Endometrium (tissue), 2 donors: ENCODE data around the gene CMTM7.

Experiments
- FAIRE-seq: peaks from 2 replicates; lab custom pipeline; 2012; peaks lifted over from hg19 to GRCh38; lab: Jason Lieb, UNC
- donor health status: control.
- donor health status: control.

CMTM7 gene

DNA sequence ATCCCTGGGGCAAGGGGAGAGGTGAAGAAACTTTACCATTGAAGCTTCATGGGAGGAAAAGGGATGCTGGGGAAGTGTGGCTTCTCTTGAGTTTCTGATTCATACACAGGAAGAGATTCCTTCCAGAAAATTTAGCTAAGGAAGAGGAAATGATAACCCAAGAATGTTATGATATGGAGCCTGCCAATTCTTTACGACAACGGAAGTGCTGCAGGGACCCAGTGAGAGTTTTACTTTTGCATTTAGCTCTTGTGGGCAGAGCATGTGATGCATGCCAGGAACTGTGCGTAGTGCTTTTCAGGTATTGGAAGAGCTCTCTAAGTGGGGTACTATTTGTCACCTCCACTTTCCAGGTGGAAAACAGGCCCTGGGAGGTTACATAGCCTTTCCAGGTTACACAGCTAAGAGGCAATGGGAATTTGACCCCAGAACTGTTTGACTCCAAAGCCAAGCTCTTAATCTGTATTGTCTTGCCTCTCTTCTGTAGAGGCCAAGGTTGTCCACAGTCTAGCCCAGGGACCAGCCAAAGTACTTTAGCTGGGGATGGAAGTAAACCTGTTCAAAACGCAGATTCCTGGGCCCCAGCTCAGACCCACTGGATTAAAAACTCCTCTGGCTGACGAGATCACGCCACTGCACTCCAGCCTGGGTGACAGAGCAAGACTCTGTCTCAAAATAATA lies 23.0 kb downstream of the CMTM7 start:
- no peak for FAIRE-seq

DNA sequence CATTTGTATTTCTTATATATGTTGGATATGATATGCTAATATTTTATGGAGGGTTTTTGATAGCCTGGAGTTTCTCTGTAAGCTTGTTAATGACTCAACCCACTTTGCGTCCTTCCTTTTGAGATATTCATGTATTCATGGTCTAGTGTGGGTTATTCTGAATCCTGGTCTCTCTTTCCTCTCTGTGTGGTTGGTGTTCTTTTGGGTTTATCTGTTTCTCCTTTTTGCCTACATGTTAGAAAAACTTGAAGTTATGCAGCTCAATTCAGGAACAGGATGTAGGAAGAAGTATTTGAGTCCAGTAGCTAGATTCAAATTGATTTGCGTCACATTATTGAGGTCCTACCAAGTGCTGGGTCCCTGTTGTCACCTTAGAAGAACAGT lies 28.1 kb downstream of the CMTM7 start:
- FAIRE-seq, result no peak

DNA sequence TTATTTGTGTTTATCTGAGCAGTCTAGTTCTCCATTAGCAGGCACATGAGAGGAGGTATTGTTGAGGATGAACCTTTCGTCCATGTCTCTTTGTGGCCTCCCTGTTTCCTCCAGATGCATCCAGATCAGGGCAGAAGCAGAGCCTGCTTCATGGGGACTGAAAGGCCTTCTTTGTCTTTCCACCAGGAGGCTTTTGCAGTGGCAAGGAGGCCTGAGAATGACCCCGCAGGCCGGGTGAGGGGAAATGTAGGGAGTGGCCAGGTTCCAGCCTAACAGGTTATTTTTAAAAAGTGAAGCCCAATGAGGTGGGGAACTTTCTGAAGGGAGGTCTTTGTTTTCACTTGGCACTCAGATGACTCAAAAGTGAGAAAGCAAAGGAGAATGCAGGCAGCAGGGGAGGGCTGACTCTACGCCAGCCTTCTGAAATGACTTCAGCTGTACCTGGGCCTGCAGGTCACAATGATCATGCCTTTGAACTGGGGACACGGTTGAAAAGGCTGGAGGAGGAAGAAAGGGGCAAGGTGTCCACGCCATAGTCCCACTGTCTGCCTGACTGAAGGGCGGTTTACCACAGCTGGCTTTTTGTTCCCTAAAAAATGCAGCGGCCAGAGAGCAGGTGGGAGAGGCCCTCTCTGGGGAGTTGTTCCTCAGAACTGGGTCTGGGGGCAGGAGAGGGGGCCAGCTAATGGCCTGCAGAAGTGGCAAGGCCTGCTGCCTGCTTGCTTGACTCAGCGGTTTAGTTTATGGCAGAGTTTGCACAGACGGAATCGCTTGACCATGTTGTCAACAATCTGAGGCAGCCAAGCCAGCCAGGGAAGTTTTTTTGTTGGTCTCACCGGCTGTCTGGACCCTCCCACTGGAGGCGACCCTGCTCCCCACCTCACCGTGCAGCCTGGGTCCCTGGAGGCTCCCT lies 28.7 kb downstream of the CMTM7 start:
- FAIRE-seq, result no peak

DNA sequence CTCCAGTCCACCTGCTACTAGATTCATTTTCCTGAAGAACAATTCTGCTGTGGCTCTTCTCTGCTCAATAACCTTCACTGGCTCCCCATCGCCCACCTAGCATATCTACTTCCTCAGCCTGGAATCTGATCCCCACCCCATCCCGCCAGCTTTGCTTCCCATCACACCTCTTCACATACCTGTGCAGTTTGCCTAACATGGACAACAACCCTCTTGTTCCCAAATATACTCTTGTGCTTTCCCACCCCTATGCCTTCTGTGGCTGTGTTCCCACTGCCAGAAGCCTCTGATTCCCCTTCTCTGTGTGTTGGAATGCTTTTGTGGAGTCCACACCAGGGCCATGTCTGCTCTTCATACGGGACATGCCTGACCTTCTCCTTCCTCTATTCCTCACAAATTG lies 29.5 kb downstream of the CMTM7 start:
- FAIRE-seq, result no peak

DNA sequence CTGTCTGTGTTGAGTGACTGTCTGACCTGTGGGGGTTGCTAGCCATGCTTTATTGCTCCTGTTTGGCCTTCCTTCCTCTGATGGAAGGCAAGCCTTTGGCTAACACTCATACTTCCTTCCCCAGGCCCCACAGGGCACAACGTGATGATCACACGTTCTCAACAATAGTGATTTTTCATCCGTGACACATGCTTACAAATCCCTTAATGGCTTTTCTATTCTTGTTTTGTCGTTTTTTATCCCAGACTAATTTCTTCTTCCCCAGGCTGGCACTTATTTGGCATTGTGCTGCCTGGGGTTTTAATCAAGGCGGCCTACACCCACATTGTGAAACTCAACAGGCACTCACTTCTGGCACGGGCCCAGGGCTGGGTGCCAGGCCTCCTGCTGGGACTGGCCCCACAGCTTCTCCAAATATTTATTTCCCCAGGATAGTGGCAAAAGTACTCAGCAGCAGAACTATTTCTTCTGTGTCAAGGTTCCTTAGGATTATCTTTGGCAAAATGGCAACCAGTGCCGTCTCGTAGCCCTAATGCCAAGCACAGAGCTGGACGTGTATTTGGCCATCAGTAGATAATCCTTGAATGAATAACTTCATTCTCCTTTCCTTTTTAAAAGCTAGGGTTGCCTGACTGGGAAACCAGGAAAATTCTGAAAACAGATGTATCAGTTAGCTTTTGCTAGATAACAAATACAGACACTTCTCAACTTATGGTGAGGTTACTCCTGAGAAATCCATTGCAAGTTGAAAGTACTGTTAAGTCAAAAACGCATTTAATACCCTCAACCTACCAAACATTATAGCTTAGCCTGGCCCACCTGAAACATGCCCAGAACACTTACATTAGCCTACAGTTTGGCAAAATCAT lies 30.6 kb downstream of the CMTM7 start:
- peak; percentile 23 for FAIRE-seq

DNA sequence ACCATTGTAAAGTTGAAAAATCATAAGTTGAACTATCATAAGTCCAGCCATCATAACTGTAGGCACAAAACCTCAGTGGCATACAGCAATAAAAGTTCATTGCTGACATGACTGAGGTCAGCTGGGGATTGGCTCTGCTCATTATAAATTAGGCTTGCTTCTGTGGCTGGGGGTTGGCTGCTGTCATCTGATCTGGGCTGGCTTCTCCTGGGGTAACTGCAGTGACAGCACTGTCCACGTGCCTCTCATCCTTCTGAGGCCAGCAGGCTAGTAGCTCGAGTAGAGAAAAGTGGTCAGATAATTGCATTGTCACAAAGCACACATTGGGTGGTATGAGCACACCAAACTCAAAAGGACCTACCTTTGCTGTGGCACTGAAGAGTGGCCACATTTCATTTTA lies 31.3 kb downstream of the CMTM7 start:
- no peak for FAIRE-seq

DNA sequence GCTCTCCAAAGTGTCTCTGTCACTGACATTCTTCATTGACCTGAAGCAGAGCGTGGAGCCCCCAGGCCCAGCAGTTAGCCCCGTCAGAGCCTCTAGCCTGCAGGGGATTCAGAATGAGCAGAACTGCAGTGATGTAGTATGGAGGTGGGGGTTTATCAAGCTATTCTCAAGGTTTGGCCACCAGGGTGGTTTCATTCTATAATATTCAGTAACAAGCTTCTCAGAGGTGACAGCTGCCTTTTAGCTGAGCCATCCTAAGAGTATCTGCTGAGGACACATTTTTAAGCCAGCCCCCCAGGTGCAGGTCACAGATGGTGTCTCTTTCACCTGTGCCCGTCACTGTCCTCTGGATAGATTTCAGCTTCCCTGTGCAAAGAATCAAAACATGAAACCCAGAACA lies 31.9 kb downstream of the CMTM7 start:
- FAIRE-seq, result no peak

DNA sequence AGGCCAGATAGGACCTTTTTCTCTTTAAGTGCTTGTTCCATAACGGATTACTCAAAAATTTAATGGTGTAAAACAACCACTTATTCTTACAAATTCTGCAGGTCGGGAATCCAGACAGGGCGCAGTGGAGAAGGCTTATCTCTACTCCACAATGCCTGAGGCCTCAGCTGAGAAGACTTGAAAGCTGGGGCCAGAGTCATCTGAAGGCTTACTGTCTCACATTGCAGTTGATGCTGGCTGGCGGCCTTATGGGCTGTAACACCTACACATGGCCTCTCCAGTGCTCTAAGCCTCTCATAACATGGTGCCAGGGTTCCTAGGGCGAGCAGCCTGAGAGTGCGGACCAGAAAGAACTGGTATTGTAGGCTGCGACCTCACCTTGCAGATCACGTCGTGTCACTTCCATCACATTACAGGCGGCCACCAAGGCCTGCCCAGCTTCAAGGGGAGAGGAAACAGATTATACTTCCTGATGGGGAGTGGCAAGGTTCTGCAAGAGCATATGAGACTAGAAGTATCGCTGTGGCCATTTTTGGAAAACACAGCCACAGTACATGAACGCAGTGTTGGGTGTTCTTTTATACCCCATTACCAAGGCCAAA lies 32.4 kb downstream of the CMTM7 start:
- FAIRE-seq, result no peak

DNA sequence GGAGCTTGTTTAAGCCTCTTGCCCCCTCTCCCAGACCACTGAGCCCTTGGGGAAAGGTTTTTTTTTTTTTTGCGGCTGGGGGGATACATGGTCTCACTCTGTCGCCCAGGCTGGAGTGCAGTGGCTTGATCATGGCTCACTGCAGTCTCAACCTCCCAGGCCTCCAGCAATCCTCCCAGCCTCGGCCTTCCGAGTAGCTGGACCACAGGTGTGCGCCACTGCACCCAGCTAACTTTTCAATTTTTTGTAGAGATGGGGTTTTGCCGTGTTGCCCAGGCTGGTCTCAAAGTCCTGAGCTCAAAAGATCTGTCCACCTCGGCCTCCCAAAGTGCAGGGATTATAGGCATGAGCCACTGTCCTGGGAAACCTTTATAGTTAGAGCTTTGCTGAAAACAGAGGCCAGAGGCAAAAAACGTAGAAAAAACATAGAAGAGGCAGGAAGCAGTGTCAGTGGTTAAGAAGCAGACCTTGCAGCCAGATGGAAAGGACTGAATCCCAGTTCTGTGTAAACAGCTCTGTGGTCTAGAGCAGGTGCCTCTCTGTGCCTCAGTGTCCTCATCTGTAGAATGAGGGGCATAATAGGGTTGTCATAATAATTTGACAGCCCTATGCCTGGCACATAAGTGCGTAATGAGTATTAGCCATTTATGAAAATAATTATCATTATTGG lies 33.1 kb downstream of the CMTM7 start:
- FAIRE-seq, result no peak

DNA sequence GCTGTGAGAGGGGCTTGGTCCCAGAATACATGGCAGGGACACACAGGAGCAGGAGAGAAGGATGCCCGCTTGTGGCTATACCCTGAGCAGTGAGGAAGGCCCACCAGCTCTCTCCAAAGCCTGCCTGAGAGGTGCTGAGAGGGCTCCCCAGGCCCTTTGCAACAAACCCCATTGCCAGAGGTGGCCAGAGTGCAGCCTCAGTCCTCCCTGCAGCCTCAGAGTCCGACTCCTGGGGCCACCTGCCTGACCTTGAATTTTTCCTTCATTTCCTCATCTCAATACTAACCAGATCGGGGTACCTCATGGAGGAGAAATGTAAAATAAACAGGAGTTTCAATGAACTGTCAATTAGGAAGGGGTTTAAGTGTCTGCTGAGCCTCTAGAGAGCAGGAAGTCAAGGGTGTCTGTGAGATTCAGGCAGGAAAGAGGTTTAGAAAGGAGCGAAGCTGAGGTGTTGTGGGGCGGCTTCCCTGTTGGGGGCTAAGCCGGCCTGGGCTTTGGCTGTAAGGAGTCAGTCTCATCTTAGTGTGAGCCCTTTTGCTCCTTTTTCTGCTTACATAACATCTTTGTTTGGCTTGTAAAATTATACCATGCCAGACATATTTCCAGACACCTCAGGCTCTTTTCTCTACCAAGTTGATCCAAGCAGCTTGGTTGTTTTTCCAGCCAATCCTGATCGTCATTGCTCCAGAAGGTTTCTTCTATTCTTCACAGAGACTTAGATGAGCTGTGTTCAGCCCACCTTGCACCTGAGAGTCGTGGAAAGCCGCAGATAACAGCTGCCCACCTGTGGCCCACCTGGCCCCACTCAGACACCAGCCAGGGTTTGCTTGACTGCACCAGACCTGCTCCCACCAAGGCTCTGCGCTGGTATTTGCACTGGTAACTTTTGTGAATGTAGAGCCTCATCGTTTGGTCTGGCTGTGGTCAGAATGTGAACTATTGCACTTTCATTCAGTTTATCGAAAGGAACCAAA lies 36.7 kb downstream of the CMTM7 start:
- FAIRE-seq, result no peak

DNA sequence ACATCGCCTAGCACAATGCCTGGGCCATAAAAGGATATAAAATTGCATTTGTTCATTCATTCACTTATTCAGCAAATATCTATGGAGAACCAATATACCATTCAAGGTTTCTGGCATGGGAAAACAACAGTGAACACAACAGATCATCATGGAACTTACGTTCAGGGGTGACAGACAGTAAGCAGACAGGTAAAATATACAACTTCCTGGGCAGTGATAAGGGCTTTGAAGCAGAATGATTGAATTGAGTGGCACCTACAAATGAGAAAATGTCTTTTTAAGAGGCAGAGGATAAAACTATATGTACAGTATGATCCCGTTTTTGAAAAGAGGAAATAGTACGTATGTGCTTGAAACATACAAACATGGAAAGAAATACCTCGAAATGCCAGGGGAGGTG lies 39.2 kb downstream of the CMTM7 start:
- no peak for FAIRE-seq

DNA sequence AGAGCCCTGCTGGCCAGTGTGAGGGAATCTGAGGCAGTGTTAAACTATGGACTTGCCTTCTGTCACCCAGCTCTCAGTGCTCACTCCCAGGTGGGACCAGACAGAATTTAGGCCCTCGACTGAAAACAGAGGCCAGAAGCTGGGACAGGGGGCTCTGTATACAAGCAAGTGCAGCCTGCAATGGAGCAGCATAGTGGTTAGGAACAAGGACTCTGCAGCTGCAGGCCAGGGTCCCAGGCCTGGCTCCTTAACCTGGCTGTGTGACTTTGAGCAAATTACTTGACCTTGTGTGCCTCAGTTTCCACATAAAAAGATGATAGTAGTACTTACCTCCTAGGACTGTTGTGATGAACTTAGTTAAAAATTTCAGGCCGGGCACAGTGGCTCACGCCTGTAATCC lies 39.8 kb downstream of the CMTM7 start:
- no peak for FAIRE-seq

DNA sequence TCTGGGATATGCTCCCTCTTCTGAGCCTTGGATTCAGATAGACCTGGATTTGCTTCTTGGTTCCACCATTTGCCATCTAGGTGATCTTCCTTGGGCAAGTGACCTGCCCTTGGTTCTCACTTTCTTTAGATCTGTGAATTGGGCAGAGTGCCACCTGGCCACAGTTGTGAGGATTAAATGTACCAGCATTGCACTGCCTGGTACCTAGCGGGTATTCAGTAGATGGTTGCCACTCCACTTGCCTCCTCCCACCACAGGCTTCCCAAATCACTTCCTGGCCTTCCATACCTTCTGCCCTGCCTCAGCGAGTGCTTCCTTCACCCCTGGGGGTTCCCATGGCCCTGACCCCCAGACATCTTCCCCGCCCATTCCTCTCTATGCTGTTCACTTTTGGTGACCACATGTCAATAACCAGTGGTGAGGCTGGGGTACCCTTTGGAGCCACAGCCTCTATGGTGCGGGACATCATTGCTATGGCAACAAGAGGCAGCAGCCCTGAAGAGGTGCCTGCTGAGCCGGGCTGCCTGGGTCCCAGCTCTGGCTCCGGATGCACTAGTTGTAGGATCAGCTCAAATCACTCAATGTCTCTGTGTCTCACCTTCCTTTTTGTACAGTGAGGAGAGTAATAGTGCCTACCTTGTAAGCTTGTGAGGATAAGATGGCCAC lies 40.5 kb downstream of the CMTM7 start:
- FAIRE-seq, result no peak

DNA sequence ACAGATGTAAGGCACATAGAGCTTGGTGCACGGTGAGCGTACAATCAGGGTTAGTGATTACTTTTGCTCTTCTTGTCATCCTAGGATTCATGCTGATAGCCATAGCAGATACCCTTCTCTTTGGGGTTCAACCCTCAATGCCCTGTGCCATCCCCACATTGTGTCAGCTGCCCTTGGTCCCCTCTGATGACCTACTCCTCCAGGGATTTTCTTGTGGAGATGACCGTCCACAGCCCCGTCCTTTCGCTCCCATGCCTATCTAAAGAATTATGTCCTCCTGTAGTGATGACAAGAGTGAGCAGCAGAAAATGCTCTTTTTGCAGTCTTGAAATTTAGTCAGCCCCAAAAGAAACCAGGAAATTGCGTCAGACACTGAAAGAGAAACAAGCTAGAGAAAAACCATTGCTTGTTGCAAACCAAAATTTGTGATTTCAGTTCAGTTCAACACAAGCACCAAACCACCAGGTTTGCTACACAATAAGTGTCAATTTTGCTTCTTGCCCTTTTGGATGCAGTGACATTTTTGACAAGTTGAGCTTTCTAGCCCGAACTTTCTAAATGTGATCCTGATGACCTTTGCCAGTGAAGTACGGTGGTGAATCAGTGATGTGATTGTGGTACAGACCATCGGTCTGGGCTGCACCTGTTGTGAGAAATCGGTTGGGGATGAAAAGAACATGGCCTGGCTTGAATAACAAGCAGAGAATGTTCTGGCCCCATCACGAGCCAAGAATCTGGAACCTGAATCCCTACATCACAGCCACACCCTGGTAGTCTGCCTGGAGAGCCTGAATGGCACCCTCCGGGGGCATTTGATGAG lies 41.3 kb downstream of the CMTM7 start:
- FAIRE-seq, result no peak

DNA sequence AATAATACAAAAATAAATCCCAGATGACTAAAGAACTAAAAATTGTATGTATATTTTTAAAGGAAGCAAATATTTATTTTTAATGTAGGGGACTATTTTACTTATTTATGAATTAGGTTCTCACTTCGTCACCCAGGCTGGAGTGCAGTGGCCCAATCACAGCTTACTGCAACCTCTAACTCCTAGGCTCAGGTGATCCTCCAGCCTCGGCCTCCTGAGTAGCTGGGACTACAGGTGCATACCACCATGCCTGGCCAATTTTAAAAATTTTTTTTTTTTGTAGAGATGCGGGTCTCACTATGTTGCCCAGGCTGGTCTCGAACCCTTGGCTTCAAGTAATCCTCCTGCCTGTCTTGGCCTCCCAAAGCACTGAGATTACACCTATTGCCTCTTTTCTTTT lies 42.6 kb downstream of the CMTM7 start:
- FAIRE-seq, result no peak

DNA sequence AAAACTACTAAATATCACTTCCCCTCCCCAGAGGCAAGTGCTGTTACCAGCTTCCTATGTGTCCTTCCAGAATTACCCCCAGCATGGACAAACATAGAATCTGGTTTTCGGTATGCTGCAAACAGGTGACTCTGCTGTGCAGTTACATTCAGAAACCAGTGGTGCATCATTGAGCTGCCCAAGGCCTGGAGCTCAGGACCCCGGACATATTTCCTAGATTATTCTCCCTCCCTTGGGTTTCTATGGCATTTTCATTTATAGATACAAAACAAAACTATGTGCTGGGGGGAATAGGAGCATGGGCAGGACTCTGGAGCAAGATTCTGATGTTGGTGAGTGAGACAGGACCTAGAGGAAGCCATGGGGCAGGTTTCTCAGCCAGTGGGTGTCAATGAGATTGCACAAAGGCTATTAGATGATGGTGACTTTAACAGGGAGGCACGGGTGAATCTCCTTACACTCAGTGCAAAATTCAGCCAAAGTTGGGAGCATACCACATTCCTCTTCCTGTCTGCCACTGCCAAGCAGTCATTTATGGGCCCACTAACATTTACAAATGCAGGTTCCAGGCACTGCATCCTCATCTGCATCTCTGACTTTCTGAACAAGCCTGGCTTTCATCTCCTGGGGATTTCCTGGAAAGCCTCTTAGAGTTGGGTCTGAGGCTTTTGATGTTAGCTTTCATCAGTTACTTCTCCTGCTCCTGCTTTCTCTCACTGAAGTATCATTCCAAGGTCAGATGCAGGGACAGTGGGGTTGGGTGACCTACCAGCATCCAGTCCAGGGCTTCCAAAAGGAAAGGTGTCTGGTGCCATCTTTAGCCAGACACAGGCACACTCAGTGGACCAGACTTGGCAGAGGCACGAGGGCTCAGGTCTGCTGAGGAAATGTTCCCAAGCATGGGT lies 44.5 kb downstream of the CMTM7 start:
- FAIRE-seq, result no peak

DNA sequence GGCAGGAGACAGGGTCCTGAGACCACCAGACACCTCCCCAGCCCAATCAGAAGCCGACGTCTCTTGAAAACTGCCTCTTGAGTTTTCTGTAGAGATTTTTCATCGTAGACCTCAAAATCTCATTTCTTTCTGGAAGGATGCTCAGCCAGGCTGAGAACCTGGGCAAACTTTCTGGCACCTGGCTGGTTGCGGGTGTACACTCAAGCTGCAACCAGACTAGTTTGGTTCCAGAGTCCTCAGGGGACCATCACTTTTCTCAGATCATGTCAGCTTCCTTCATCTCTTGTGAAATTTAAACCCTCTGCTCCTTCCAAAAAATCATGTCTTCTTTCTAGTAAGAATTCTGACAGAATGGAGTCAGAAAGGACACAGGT lies 45.1 kb downstream of the CMTM7 start:
- no peak for FAIRE-seq

DNA sequence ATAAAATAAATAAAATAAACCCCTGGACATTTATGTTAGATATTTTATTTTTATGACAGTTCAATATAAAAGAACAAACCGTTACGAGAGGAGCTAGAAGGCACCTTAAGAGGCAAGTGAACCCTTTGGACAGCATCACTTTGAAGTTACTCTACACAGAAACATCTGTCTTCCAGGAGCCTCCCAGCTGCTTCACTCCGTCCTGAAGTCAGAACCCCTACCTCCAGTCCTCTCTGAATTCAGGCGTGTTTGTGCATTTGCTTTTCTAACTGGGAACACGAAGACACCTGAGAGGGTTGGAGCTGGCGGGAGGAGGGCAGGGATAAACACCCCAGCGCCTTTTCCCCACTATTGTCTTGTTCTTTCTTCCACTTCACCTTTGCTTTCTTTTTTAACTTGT lies 46.2 kb downstream of the CMTM7 start:
- no peak for FAIRE-seq
